Measurements from ENCODE around the gene CDK14.
"Not testable (repeated sequence)": the region's sequence is repeated elsewhere in the genome, so short reads cannot be mapped to it uniquely, and the experiment has no call there.

CDK14 gene

DNA sequence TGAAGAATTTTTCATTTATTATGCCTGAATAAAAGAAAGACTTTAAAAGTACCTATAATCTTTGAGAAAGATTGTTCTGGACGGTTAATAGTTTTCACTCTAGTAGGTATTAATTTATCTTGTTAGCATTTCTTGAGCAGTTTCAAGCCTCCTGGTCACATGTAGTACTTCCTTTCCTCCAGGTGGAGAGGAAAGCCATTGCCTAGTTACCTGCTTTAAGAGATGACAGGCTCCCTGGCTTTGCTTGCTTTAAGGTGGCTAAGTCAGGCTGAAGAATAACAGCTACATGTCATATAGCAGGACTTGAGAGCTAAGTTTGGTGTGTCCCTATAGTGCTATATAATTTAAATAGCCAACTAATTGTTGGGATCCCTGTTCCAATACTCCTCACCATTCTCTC is 160.2 kb downstream of the CDK14 start:
- DNase-seq (ENCODE audit: low spot score): no peak

DNA sequence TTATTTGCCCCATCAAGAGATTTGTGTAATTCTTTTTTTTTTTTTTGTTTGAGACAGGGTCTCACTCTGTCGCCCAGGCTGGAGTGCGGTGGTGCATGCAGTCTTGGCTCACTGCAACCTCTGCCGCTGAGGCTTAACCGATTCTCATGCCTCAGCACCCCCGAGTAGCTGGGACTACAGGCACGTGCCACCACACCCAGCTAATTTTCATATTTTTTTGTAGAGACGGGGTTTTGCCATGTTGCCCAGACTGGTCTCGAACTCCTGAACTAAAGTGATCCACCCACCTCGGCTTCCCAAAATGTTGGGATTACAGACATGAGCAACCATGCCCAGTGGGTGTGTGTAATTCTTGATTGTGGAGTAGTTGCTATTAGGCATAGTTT is 161.4 kb downstream of the CDK14 start:
- DNase-seq (ENCODE audit: low spot score): not testable (repeated sequence)

DNA sequence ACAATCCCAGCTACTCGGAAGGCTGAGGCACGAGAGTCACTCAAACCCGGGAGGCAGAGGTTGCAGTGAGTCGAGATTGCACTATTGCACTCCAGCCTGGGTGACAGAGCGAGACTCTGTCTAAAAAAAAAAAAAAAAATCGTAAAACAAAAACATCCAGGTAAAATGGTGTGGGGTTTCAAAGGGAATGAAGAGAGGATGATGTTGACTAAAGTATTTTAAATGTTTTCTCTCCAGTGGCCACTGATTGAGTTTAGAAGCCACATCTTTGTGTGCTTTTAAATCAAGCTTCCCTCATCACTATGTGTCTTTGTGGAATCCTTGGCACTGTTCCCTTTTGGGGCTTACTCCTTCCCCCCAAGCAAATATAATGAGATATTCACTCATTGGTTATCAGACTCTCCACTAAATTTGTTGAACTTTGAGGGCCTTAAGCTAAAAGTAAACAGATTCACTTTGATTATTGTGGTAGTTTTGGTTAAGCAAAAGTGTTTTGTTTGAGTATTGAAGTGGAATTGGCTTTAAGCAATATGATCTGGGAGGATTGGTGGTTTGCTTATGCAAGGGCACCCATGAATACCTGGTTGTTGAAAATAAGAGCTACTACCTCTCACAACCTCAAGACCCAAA is 162.9 kb downstream of the CDK14 start:
- no peak for DNase-seq (ENCODE audit: low spot score)

DNA sequence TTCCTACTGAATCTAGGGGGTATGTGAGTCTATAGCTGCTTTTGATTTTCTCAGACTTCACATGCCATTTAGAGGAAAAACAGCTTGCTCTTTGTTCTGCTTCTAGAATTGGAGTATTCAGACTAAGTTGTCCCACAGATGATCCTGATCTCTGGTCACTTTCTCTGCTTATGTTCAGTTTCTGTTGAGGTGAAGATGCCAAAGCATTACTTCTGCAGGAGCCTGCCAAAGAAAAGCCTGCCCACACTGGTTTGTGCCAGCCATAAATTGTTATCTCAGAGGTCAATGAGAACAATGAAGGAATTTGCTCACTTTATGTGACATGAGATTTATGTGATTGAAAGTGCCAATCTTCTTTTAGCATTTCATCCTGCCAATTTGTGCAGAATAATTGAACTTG is 163.6 kb downstream of the CDK14 start:
- DNase-seq (ENCODE audit: low spot score): no peak

DNA sequence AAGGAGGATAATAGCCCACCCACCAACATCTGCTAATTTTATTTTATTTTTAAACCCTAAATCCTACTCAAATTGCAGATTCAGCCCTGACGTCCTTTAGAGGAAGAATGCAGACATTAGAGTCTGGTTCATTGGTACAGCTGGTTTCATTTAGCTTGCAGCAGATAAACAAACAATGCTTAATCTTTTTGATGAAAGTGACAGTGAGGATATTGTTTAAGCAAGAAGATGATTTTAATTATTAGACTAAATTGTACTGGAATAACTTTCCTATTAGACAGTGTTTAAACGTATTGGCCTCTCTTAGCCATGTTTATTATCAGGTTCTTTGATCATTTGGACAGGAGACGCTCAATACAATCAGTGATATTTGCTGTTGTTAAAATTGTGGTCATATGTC is 164.8 kb downstream of the CDK14 start:
- DNase-seq (ENCODE audit: low spot score): no peak

DNA sequence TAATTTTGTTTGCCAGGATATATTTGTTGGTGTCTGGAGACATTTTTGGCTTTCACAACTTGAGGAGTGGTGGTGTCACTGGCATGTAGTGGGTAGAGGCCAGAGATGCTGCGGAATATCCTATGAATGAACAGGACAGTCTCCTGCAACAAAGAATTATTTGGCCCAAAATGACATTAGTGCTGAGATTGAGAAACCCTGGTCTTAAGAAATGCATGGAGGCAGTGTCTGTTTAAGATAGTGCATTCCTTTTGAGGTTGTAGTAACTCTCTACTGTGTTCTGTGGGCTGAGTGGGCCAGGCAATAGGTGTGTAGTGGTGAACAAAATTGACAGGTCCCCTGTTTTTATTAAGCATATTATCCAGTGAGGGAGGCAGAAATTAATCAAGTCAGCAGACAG is 165.5 kb downstream of the CDK14 start:
- no peak for DNase-seq (ENCODE audit: low spot score)

DNA sequence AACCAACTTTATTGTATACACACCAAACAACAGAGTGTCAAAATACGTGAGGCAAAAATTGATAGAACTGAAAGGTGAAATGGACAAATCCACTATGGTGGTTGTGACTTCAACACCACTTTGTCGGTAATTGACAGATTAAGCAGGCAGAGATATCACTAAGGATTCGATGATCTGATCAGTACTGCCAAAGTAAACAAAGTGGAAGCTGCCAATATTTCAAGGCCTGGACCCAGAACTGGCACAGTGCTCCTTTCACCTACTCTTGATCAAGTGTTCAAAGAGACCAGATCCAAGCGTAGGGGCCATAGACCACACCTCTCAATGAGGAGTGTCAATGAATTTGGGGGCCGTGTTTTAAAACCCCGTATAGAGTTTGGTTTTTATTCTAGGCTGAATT is 167.0 kb downstream of the CDK14 start:
- no peak for DNase-seq (ENCODE audit: low spot score)

DNA sequence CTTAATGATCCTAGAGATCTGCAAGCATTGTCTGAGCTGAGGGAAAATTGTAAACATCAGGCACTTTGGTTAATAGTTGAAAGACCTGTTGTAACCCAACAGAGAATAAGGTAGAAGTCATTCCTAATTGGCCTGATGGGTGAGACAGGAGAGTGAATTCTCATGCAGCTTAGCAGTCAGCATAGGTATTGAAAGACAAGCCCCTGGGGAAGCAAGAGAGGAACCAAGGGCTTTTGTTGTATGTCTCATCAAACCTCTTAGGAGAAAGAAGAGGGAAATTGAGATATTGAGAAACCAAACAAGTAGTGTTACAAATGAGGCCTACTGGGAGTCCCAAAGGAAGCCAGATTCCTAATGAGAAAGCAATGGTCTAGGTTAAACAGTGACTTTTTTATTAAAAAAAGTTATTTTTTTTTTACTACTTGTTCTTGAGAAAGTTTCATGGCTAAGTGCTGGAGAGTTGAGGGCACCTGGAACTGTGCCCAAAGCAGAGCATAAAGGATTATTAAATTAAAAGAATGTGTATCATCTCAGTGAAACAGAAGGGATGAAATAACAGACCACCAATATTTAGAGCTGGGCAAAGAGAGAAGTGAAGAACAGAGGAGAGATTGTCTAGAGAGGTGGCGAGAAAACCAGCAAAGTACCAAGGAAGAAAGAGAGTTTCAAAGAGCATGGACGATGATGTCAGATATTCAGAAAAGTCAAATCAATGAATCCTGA is 168.9 kb downstream of the CDK14 start:
- DNase-seq (ENCODE audit: low spot score): no peak

DNA sequence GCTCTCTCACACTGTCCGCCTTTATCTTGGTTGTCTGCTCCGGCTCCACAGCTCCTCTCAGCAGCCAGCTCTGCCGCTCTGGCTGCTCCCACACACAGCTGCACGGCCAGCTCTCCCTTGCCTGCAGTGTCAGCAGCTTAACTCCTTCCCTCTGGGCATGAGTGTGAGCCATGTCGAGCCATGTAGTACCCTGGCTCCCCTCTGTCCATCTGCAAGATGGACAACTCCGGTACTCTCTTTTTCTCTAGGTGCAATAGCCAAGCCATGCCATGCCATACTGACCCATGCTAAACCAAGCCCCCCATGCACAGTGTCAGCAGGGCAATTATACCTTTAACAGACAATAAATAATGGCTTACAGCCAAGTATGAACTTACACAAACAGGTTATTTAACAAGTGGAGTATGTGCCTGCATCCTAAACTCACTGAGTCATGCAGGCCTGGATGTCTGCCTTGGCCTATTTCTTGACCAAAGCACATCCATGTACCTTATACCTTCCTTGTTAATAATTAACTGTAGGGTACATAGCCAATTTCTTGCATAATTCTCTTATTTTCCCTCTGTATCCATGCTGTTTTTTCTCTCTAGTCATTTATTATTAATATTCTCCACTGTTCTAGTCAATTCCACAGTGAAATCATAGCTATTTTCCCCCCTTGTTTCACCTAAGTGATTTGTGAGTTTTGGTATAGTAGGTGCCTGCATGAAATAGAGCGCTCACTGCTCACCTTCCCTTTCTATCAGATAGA is 170.9 kb downstream of the CDK14 start:
- peak; percentile 65 for DNase-seq (ENCODE audit: low spot score)

DNA sequence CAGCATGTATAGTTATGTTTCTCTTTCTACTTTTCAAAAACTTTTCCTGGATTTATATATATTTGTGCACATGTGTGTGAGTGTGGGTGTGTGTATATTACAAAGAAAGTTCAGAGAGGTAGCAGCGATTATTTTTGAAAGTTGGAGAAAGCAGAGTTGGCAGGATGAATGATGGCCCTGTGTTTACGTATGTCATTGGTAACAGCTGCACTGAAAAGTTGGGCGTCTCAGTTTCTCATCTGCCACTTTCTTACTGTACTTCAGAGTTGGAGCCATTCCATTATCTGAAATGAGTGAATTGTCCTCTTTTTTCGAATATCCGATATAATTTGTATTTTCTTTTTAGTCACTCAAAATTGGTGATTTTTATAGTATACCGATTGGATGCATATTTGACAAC is 172.2 kb downstream of the CDK14 start:
- DNase-seq (ENCODE audit: low spot score): no peak

DNA sequence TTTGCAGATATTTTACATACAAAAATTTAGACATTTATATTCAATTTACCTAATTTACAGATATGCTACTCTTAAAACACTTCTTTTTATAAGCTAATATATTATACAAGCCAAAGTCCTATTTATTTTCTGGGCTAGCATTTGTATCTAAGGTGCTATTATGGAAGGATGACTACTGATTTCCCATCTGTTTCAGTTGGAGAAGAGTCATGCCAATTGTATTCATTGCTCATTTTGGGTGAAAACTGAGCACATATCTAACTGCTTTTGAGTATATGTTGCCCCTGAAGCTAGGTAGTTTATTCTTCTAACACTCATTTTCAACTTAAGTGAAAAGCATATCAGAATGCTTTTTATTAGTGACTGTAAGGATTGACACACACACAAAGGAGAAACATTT is 172.9 kb downstream of the CDK14 start:
- DNase-seq (ENCODE audit: low spot score): no peak

DNA sequence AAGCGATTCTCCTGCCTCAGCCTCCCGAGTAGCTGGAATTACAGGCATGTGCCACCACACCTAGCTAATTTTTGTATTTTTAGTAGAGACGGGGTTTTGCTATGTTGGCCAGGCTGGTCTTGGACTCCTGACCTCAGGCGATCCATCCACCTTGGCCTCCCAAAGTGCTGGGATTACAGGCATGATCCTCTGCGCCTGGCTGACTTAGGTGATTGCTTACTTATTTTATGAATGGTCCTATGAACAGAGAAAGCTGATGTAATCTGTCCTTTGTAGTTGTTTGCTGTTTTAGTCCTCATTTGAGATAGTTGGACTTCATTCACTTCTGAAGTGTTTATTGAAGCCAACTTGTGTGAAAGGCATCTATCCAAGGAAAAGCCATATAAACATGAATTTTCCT is 173.4 kb downstream of the CDK14 start:
- DNase-seq (ENCODE audit: low spot score): not testable (repeated sequence)

DNA sequence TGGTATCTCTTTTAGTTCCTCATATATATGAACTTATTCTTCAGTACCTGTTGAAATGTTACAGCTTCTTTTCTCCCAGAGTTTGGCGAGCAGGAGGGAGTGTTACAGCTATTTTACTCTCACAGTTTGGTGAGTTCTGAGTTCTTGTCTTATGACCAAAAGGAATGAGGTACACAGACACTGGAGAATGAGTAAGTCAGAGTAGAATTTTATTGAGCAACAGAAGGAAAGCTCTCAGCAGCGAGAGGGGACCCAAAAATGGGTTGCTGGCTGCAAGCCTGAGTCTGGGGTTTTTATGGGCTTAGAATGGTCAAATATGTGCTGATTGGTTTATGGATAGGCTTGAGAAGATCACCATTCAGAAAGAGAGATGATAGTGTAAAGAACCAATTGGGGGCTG is 175.2 kb downstream of the CDK14 start:
- no peak for DNase-seq (ENCODE audit: low spot score)

DNA sequence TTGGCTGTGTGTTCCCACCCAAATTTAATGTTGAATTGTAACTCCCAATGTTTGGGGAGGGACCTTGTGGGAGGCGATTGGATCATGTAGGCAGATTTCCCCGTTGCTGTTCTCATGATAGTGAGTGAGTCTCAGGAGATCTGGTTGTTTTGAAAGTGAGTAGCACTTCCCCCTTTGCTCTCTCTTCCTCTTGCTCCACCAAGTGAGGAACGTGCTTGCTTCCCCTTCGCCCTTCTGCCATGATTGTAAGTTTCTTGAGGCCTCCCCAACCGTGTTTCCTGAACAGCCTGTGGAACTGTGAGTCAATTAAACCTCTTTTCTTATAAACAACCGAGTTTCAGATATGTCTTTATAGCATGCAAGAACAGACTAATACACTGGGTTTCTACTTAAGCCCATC is 176.3 kb downstream of the CDK14 start:
- DNase-seq (ENCODE audit: low spot score): no peak

DNA sequence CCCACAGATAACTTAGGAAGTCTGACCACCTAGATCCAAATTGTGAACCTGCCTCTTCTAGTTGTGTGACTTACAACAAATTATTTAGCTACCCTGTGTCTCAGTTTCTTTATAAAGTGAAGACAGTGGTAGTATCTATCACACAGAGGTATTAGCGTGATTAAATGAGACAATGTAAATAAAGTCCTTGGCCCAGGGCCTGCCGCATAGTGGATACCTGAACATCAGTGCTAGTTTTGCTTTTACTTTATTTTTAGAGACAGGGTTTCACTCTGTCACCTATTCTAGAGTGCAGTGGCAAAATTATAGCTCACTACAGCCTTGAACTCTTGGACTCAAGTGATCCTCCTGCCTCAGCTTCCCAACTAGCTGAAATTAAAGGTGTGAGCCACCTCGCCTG is 177.1 kb downstream of the CDK14 start:
- no peak for DNase-seq (ENCODE audit: low spot score)

DNA sequence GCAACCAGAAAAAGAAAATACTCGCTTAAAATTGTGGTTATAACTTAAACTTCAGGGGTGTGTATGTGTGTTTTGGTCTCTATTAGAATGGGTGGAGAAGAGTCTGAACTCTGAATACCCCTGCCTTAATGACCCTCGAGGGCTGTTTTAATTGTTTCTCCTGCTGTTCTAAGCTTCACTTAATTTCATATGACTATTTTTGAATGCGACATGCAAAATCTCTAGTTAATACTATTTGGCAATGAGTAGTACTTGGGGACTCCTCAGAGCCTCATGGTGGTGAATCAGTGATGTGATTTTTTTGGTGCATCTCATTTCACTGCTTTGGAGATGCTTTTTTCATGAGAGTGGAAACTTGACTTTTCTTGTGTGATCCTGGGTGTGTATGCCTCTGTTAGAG is 178.6 kb downstream of the CDK14 start:
- no peak for DNase-seq (ENCODE audit: low spot score)

DNA sequence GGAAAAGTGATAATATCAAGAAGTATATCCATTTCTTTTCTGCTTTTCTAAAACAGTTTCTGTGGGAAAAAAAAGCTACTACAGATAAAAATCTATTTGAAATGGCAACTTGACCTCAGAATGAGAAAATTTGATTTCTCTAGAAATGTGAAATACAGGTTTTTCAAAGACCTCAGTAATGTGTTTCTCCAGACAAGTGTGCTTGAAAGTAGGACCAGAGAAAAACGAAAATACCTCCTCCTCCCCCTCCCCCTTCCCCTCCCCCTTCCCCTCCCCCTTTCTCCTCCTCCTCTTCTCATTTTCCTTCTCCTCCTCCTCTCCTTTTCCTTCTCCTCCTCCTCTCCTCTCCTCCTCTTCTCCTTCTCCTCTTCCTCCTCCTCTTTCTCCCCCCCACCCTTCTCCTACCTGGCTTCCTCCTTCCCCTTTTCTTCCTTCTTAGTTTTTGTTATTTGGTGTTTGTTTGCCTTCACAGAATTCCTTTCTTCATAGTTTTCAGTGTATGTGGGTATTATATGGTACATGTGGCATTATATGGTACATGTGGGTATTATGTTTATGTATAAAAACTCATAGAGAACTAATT is 179.4 kb downstream of the CDK14 start:
- no peak for DNase-seq (ENCODE audit: low spot score)

DNA sequence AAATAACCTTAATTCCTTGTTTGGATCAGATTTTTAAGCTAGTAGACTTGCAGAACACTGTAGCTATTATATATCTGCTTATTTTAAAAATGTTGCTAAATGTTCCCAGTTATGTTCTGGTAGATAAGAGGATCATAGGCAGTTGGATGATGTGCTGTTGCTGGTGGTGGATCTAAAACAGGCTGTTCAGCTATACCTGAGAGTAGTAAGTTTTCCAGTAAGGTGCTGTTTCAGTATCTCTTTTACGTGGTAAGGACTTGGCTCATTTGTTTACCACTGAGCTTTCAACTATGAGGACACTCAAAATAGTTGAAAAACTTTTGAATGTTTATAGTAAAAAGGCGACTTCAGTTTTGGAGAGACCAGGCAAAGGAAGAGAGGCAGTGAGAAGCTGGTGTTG is 180.9 kb downstream of the CDK14 start:
- DNase-seq (ENCODE audit: low spot score): no peak

DNA sequence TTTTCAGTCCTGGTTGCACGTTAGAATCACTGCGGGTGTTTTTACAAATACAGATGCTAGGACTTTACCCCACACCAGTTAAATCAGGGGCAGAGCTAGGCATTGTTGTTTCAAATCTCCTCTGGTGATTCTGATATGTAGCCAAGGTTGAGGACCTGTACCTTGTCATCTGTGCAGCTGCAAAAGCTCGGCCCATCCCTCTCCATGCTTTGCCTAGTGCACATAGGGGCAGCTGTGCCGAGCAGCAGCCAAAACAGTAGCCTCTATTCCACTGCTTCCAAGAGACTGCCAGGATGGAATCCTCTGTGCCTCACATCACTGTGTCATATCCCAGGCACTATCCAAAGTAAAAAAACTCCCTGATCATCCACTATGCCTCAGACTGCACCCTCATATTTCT is 181.3 kb downstream of the CDK14 start:
- no peak for DNase-seq (ENCODE audit: low spot score)

DNA sequence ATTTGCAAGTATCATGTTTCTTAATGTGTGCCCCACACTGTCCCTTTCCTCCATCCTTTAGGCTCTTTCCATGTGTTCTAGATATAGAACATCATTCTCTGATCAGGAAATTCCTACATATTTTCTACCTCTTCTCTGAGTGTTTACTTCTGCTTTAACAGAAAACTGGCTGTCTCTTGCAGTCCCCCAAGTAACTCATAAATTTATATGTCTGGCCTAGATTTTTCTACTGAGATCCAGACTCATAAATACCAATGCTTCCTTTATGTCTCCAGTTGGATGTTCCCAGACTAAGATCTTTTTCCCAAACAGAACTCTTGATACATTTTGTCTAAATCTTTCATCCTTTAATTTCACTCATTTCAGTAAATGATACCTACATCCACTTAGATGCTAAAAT is 181.8 kb downstream of the CDK14 start:
- no peak for DNase-seq (ENCODE audit: low spot score)

DNA sequence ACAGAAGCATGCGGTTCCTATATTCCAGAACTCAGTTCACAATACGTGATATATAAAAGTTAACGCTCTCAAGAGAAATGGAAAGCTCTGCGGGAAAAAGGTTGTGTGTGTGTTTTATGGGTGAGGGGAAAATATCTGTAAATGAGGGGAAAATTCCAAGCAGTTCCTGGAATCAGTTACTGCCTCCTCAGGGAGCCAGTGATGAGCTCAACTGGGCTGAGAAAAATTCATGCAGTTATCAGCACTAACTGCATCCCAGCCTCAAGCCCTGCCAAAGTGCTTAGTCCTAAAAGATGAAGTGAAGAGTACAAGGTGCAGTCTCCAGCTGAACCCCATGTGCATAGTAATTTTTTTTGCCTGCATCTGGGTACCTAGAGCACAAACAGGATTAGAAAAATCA is 191.9 kb downstream of the CDK14 start:
- DNase-seq (ENCODE audit: low spot score): no peak

DNA sequence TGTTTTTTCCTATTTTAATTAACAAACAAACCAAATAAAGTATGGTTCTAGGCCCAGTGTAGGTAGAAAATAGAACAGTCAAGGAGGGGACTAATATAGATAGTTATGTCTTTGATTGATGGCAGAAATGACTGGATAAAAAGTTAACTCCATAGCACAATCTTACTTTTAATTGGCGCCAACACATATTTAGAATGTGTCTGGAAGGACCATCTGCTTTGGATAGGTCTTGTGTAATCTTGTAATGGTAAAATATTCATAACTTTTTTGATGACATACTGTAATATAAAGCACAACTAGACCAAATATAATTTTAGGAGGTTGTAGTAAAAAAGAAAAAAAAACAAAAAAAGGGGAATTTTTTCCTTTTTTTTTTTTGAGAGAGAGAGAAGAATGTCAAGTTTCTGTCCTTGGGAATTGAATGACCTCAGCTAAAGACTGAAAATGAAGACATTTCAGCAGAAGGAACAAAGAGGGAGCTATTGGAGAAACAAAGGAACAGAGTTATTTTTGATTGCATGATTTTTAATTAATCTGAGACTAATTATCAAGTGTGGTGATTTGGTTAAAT is 193.7 kb downstream of the CDK14 start:
- DNase-seq (ENCODE audit: low spot score): no peak

DNA sequence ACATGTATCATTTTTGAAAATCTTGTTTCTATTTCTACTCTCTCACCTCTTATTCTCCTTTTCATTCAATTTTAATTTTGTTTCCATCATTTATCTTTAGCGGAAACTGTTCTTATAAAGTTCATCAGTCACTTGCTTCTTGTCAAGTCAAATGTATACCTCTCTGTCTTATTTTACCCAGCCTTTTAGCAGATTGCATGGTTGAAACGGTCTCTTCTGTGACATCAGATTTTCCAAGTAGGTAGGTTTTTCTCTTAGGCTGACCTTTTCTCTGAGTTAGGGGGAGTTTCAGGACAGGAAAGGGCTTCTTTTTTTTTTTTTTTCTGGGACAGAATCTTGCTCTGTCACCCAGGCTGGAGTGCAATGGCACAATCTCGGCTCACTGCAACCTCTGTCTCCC is 195.5 kb downstream of the CDK14 start:
- DNase-seq (ENCODE audit: low spot score): no peak
